ENCODE measurements around the gene ORC5.

Gene ORC5

GRCh38 chr7:104127204-104127603, 80.6 kb downstream of the ORC5 start:
- DNase-seq (ENCODE audit: extremely low read depth in 1 of 2, low read depth in 1 of 2) = no peak

GRCh38 chr7:104126411-104126841, 81.4 kb downstream of the ORC5 start:
- DNase-seq (ENCODE audit: extremely low read depth in 1 of 2, low read depth in 1 of 2) = no peak

- no peak for DNase-seq (ENCODE audit: extremely low read depth in 1 of 2, low read depth in 1 of 2)
These were observed 82.8 kb downstream of the ORC5 start for GRCh38 chr7:104124893-104125477.

- no peak for DNase-seq (ENCODE audit: extremely low read depth in 1 of 2, low read depth in 1 of 2)
These were observed 83.3 kb downstream of the ORC5 start for GRCh38 chr7:104124469-104124868.

- no peak for DNase-seq (ENCODE audit: extremely low read depth in 1 of 2, low read depth in 1 of 2)
These were observed 84.0 kb downstream of the ORC5 start for GRCh38 chr7:104123786-104124185.

GRCh38 chr7:104113788-104114187, 94.0 kb downstream of the ORC5 start:
- DNase-seq (ENCODE audit: extremely low read depth in 1 of 2, low read depth in 1 of 2) = no peak

- no peak for DNase-seq (ENCODE audit: extremely low read depth in 1 of 2, low read depth in 1 of 2)
These were observed 95.2 kb downstream of the ORC5 start for GRCh38 chr7:104112623-104113022.

- no peak for DNase-seq (ENCODE audit: extremely low read depth in 1 of 2, low read depth in 1 of 2)
These were observed 96.5 kb downstream of the ORC5 start for GRCh38 chr7:104111271-104111670.

GRCh38 chr7:104106108-104106905, 101.5 kb downstream of the ORC5 start:
- DNase-seq (ENCODE audit: extremely low read depth in 1 of 2, low read depth in 1 of 2) = no peak

- no peak for DNase-seq (ENCODE audit: extremely low read depth in 1 of 2, low read depth in 1 of 2)
These were observed 108.9 kb downstream of the ORC5 start for GRCh38 chr7:104098890-104099289.

GRCh38 chr7:104096683-104097082, 111.1 kb downstream of the ORC5 start:
- DNase-seq (ENCODE audit: extremely low read depth in 1 of 2, low read depth in 1 of 2) = no peak

GRCh38 chr7:104093127-104093526, 114.7 kb downstream of the ORC5 start:
- no peak for DNase-seq (ENCODE audit: extremely low read depth in 1 of 2, low read depth in 1 of 2)

- DNase-seq (ENCODE audit: extremely low read depth in 1 of 2, low read depth in 1 of 2) = no peak
These were observed 116.6 kb downstream of the ORC5 start for GRCh38 chr7:104091242-104091641.

- no peak for DNase-seq (ENCODE audit: extremely low read depth in 1 of 2, low read depth in 1 of 2)
These were observed 118.2 kb downstream of the ORC5 start for GRCh38 chr7:104089612-104090011.

GRCh38 chr7:104089061-104089460, 118.8 kb downstream of the ORC5 start:
- DNase-seq (ENCODE audit: extremely low read depth in 1 of 2, low read depth in 1 of 2) = no peak
